SK-N-SH (cell line): Measurements from ENCODE around the gene NTPCR. TPM values are rescaled to one million over a fixed set of nuclear protein-coding genes. Genes with fewer than 3 reads are reported as not detected.

Experiments used
- polyA plus RNA-seq, 3 experiments: library from polyadenylated mRNA; depleted of rRNA; stranded (reverse); fragments of >200 nt; gene quantifications; 2 replicates each; pipeline ENCODE4 v1.2.3, GENCODE V29; 2012

NTPCR gene
- polyA plus RNA-seq, 1 of the 3 experiments (the other 2 are of a cell fraction) = 20.8 TPM

Other genes starting within 250 kb of the NTPCR start
- gene MAP10, start 145.2 kb upstream of the NTPCR start, polyA plus RNA-seq (2012; rRNA removed) = 0.43 and 0.45 TPM in 2 replicates